ENCODE measurements around the gene SAMD10. TPM values are rescaled to one million over a fixed set of nuclear protein-coding genes. Genes with fewer than 3 reads are reported as not detected.

The SAMD10 gene
- total and polyA plus RNA-seq, 2 of the 8 experiments (the other 6 are each of a cell fraction or from before 2014, with no cell fraction given): 3.0 to 5.2 TPM

- DNase-seq (ENCODE audit: low read depth in 1 of 2, low spot score in 2 of 2) (no peak), FAIRE-seq (no peak)
- Histone ChIP-seq H3K9me3 (ENCODE audit: insufficient read depth in 2 of 2, low read depth in 1 of 2, low read length in 1 of 2) (peaks cover 42 to 51% of the 10 kb centered on the region in 2 experiments), H3K79me1 (ENCODE audit: low read depth, low read length) (peaks cover 4% of the 10 kb centered on the region), H3K56ac (replicated peaks; ENCODE audit: insufficient read length, low read depth, low read length) (no peak overlapping the region), H3K14ac (ENCODE audit: insufficient read length) (no peak overlapping the region), H4K5ac (ENCODE audit: insufficient read length, low read depth, low read length) (no peak overlapping the region), H4K91ac (replicated peaks; ENCODE audit: insufficient read length, low read length) (no peak overlapping the region), H3K9ac (replicated peaks in 1 of 4; ENCODE audit: extremely low read depth in 1 of 4, low read depth in 3 of 4, low read length in 3 of 4) (no peak overlapping the region), H3K4ac (replicated peaks; ENCODE audit: insufficient read length, low read depth, low read length) (no peak overlapping the region), H2AK5ac (ENCODE audit: low read depth, low read length) (no peak overlapping the region), H2BK12ac (ENCODE audit: low read depth, low read length) (no peak overlapping the region), H3K27ac (ENCODE audit: low read depth, low read length) (no peak overlapping the region), H3K4me1 (replicated peaks in 1 of 4; ENCODE audit: control insufficient read depth in 3 of 4, insufficient read depth in 4 of 4, low read length in 3 of 4) (peaks cover 0 to 13% (median 5%) of the 10 kb centered on the region in 4 experiments; a peak in 6 of 7 replicates), H3K23ac (ENCODE audit: insufficient read length) (no peak overlapping the region), H3K18ac (ENCODE audit: extremely low read depth, low read length) (no peak overlapping the region), H3K79me2 (ENCODE audit: control insufficient read depth in 1 of 2, insufficient read depth in 2 of 2, low read length in 2 of 2) (no peaks in the 10 kb centered on the region; a peak in 1 of 4 replicates), H3K23me2 (ENCODE audit: low read depth, low read length) (peaks cover 7% of the 10 kb centered on the region; the same call in 1 of the 2 replicates), H2BK5ac (ENCODE audit: low read depth, low read length) (no peak overlapping the region), H2BK15ac (ENCODE audit: low read length) (no peak overlapping the region), H3K4me2 (ENCODE audit: insufficient read depth in 1 of 2, low read depth in 2 of 2, low read length in 2 of 2) (no peak overlapping the region), H4K8ac (ENCODE audit: extremely low read depth, insufficient read depth, low read length) (no peak overlapping the region; the same call in 1 of the 2 replicates), H3K36me3 (ENCODE audit: control insufficient read depth in 2 of 4, insufficient read depth in 4 of 4, low read length in 3 of 4) (peaks cover 17 to 46% (median 36%) of the 10 kb centered on the region in 4 experiments), H2BK120ac (replicated peaks; ENCODE audit: low read depth, low read length) (no peak overlapping the region), H2AFZ (ENCODE audit: low read length) (no peak overlapping the region), H3K27me3 (replicated peaks in 1 of 4; ENCODE audit: control insufficient read depth in 3 of 4, extremely low read depth in 1 of 4, insufficient read depth in 3 of 4, low read length in 3 of 4) (peaks cover 0 to 6% (median 2%) of the 10 kb centered on the region in 4 experiments; a peak in 2 of 7 replicates), H2BK20ac (ENCODE audit: low read length) (no peak overlapping the region), H3K4me3 (ENCODE audit: extremely low read depth in 1 of 4, insufficient read depth in 2 of 4, low read depth in 3 of 4, low read length in 4 of 4) (peak overlapping the region in 1 of 4 experiments; percentile 21; a peak in 1 of 8 replicates), H4K20me1 (replicated peaks in 1 of 2; ENCODE audit: control insufficient read depth in 1 of 2, insufficient read depth in 2 of 2, low read length in 2 of 2) (peaks cover 0 to 3% of the 10 kb centered on the region in 2 experiments)
- CTCF ChIA-PET (ENCODE audit: partially characterized antibody): interaction anchor here (1.4 kb wide), 1 partner anchor 33 kb away, joined by 4 read pairs; no protein-coding TSS in a partner anchor
- POLR2A ChIA-PET (ENCODE audit: partially characterized antibody): interaction anchor here (0.5 to 2.6 kb wide), 6 partner anchors 8 to 57 kb away, joined by 3 to 11 read pairs (median 4); partner anchors contain the start of gene UCKL1
- WGBS, 2 experiments (ENCODE audit: extremely low coverage in 1 of 2, insufficient coverage in 1 of 2, insufficient read length in 1 of 2, insufficient replicate concordance in 2 of 2, low coverage in 1 of 2, low lambda C conversion rate in 2 of 2, missing lambda C conversion rate in 1 of 2): 89% methylated on average over 19 of the region's 28 CpGs; no CpG with 5 or more reads in 1 of the 2 experiments
- TF ChIP-seq CREB1 (IDR thresholded peaks at IDR 0.05) (no peak), CBX5 (IDR thresholded peaks at IDR 0.05; ENCODE audit: low read depth, low read length) (no peak), ATF2 (IDR thresholded peaks at IDR 0.05; ENCODE audit: low read length) (no peak), TCF12 (IDR thresholded peaks at IDR 0.05; ENCODE audit: low read depth, low read length) (no peak), TAF7 (optimal IDR thresholded peaks at IDR 0.05; ENCODE audit: borderline replicate concordance, low read depth, low read length) (no peak), KDM4A (IDR thresholded peaks at IDR 0.05; ENCODE audit: low read depth, low read length, severe bottlenecking) (no peak), SIX5 (IDR thresholded peaks at IDR 0.05; ENCODE audit: low read depth, low read length) (no peak), ASH2L (IDR thresholded peaks at IDR 0.05; ENCODE audit: low read length) (no peak), KDM5A (IDR thresholded peaks at IDR 0.05; ENCODE audit: low read length) (no peak), BACH1 (IDR thresholded peaks at IDR 0.05; ENCODE audit: low read length) (no peak)
Observed at GRCh38 chr20:63967330-63968135, 11.9 kb downstream of the SAMD10 start.

Data from H1 (cell line).